IPS DF 19.7 (cell line): Measurements from ENCODE around the gene FXYD6.
A peak's percentile ranks its signal among the peaks of the same experiment; 100 is the strongest.
"Not testable (repeated sequence)": the region's sequence is repeated elsewhere in the genome, so short reads cannot be mapped to it uniquely, and the experiment has no call there.

Experiments used
- DNase-seq: peaks from one replicate; pipeline ENCODE4 v3.0.0-alpha.2; 2013; ENCODE audit warnings: low read depth, low spot score

The FXYD6 gene

DNA sequence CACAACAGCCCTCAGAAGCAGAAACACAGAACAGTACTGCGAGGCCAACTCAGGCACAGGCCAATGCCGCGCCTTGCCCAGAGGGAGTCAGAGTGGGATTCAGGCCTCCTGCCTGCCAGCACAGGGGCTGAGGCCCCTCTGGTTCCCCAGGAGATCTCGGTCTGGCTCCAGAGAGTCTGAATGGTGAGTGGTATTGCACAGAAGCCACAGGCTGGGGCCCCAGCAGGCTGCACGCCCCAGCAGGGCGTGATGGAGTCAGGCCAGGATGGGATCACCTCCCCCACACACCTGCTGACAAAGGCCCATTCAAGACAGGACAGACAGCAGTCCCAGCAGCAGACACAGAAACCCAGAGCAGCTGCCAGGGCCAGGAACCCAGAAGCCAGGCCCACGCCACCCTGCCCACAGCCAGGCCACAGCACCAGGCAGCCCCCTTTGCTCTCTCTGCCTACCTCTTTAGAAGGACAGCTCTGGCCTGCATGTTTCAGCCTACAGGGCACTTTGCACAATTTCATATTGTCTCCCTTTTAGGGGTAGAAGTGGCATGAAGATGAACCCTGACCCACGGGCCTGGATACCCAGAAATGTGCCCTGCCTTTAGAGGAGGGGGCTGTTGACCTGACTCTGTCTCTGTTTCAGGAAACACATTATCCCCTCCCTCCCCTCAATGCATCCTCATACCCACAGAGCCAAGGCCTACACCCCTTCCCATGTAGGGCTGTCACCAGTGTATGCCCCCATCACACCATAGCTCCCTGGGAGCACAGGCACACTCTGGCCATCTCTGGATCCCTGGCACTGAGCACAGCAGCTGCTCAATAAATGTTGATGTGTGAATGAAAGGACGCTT lies 6.1 kb downstream of the FXYD6 start:
- DNase-seq = no peak

DNA sequence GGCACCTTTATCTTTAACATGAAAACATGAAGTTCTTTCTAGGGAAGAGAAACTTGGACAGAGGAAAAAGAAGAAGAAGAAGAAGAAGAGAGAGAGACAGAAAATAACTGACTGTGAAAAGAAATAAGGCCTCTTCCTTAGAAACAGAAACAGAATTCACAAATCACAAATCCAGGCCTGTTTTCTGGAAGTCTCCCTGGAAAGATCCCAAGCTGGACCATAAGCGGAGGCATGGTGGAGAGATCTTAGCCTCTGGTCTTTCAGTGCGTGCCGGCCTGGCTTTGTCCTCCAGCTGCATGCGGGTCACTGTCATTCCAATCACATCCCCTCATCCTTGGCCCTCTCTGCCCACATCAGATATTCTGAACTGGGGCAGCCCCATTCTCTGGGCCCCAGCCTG lies 6.9 kb downstream of the FXYD6 start:
- no peak for DNase-seq

GRCh38 chr11:117868815-117869561 lies 7.5 kb downstream of the FXYD6 start:
- DNase-seq = no peak

- DNase-seq = no peak
Measured at GRCh38 chr11:117868088-117868487, 8.4 kb downstream of the FXYD6 start.

DNA sequence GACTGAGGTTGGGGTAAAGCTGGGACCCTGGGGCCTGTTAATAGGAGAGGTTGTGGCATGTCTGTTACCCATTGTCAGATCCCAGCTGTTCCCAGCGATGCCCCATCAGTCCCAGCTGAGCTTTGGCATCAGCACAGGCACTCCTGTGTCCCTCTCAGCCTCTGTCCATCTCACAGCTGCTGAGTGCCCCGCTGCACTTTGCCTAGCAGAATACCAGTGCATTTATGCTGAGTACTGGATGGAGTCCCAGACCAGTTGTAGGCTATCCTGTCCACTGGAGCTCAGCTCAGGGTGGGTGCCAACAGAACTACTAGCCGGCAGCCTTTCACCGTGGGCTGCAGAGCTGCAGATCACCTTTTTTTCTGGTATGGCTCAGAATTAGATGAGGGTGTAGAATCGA lies 9.9 kb downstream of the FXYD6 start:
- DNase-seq = no peak

- not testable (repeated sequence) for DNase-seq
Measured at GRCh38 chr11:117865546-117865945, 10.9 kb downstream of the FXYD6 start.

- DNase-seq = no peak
Measured at GRCh38 chr11:117863383-117863782, 13.1 kb downstream of the FXYD6 start.

- no peak for DNase-seq
Measured at GRCh38 chr11:117862753-117863152, 13.7 kb downstream of the FXYD6 start.

GRCh38 chr11:117862019-117862725 lies 14.3 kb downstream of the FXYD6 start:
- no peak for DNase-seq

DNA sequence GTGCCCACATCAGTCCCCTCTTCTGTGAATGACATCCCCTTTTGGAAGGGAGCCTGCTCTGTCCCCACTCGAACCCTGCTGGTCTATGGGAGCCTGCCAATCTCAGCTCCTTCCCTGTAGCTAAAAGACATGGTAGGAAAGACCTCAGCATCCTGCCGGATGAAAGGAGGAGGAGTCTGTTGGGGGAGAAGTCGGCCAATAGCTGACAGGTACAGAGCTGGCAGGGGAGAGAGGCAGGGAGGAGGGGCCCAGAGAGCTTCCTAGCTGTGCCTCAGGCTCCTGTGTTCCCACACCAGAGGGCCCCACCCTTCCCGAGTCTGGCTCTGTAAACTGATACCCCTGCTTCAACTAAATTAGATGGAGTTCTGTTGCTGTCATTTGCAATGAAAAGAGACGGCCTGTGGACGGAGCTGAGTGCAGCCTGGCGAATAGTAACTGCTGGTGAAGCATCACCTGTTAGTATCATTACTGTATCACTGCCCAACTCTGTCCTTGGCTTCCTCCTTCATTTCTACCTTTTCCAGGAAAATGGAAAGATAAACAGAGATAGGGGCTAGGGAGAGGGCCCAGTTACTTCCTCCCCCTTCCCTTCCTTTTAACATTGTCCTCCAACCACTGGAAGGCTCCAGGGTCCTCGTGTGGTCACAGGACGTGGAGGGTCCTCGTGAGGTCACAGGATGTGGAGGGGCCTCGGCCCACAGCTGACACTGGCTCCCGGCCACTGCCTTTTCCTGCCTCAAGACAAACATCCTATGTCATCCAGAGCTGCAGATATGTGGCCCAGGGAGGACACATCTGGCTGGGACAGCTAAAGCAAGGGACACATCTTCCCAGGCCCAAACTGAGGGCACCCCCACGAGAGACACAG lies 15.1 kb downstream of the FXYD6 start:
- peak; percentile 83 for DNase-seq

DNA sequence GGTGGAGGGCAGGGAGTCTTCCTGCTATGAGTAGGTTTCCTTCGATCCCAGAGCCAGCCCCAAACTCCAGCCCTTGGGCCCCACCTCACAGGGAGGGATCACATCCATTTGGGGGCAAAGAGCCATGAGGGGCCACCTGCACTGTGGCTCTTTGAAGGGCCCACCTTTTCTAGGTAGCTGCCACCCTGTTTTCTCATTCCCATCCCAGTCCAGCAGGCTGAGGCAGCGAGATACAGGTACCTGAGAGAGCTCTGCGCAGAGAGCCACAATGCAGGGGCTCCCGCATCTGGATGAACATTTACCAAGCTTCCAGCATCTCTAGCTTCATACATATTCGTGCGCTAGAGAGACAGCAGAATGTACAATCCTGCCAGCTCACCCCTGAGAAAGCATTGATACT lies 16.3 kb downstream of the FXYD6 start:
- DNase-seq = no peak

- DNase-seq = no peak
Measured at GRCh38 chr11:117859488-117860112, 16.9 kb downstream of the FXYD6 start.

DNA sequence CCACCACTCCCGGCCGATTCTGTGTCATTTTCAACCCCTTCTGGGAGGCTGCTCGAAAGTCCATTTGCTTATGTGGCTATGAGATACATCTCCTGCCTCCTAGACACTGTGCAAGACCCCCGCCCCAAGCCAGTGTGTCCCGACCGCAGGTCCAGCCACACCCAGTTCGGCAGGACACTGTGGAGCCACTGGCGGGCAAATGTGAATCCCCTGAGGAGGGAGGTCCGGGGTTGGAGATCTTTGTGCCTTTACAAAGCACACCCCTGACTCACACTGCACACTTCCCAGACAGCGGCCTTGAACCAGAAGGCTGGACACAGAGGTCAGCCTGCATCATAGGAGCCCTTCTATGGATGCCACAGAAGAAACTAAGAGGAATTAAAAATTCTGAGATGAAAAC lies 17.4 kb downstream of the FXYD6 start:
- no peak for DNase-seq

DNA sequence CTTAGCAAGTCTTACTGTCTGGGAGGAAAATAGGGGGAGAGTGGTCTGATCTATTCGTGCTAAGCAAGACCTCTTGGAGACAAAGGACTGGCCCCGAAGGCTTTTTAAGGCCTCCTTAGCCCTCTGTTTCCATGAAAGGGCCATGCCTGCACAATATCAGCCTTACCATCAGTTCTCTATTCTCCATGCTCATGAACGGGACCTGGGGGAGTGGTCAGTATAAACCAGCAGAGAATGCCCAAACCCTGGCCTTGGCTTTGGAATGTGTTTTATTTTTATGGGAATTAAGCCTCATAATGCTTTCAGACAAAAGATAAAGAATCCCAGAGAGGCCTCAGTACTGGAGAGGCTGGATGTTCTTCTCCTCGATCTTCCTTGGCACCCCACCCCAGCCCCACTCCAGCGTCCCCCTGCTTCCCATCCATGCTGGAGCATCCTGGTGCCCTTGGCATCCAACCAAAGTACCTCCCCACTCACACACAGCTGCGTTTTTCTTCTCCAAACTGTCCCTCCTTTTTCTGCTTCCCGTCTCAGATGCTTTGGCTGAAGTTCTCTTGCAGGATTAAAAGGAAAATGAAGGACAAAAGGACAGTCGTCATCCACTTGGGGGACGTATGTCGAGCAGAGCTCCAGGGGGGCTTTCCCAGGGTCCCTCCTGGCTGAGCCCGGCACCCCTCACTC lies 18.6 kb downstream of the FXYD6 start:
- DNase-seq = no peak

DNA sequence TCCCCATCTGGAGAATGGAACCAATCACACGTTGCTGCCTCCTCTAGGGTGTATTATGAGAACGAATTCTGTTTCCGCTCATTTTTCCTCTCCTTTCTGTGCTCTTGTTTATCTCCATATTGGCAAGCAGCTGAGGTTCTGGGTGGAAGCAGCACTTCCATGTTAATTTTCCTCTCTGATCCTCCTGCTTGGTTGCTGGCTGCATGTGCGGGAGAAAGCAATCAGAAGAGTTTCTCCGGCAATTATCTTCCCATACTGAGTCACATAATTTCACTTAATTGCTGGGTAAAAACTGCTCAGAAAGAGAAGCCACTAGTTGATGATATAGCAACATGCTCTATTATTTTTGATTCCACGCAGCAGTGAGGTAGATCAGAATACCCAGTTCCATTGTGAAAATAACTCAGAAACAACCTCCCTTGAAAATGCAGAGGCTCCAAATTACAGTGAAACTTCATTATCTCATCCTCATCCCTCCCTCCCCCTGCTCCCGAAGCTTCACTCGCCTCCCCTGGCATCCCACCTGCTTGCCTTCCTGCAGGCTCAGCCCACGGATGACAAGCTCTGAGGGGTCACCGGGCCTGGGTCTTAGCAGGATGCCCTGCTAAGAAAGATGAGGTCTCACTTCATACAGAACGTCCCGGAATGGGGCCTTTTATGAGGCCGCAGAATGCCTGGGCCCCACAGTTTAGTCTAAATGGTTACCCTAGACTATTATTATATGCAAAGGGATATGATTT lies 20.4 kb downstream of the FXYD6 start:
- DNase-seq = no peak

DNA sequence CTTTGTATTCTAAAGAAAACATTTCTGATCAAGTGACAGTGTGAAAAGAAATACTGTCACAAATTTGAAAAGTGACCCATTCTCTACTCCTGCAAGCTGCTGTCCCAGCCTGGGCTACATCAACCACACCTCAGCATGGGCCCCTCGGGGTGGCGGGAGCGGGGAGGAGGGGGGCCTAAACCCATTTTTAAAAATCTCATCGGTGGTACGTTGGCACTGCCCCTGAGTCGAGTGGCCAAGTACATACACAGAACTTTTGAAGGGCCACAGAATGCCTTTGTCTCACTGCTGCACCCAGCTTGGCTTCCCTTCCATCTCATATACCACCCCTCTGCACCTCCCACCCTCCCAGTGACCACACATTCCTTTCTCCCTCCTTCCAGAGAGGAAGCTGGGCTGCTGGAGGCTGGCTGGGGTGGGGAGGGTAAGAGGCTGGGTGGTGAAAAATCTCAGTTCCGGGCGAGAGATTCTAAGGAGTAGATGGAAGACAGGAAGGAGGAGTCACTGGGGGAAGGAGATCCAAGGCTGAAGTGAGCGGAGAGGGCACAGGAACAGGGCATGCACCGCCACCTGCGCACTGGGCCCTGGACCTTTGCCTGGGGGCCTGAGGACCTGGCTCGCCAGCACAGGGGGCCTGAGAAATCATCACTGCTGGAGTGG lies 21.1 kb downstream of the FXYD6 start:
- DNase-seq = no peak

DNA sequence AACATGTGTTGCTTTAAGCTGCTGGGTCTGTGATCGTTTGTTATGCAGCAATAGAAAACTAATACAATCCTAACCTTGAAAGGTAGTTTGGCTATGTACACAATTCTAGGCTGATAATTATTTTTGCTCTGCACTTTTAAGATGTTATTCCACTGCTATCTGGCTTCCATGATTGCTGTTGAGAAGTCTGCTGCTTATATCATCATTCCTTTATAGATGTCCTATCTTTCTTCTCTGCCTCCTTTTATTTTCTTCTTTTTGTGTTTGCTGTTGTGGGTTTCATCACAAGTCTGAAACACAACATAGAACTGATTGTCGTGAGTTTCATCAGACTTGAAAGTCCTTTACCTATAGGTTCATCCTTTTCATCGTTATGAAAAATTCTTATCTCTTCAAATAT lies 24.1 kb downstream of the FXYD6 start:
- no peak for DNase-seq

- DNase-seq = no peak
Measured at GRCh38 chr11:117851852-117852251, 24.6 kb downstream of the FXYD6 start.

DNA sequence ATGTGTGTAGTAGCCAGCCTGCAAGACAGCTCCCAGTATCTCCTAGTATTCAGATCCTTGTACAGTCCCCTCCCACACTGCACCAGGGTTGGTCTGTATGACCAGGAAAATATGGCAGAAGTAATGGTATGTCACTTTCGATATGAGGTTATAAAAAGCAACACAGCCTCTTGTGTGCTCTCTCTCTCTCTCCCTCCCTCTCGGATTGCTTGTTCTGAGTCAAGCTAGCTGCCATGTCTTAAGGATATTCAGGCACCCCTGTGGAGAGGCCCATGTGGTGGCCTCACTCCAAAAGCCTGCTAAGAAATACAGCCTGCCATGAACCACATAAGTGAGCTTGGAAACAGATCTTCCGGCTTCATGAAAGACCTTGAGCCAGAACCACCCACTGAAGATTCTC lies 25.4 kb downstream of the FXYD6 start:
- DNase-seq = no peak
